Neural cell (in vitro differentiated cells): ENCODE data around the gene MS4A14. TPM values are rescaled to one million over a fixed set of nuclear protein-coding genes. Genes with fewer than 3 reads are reported as not detected.
A peak's percentile ranks its signal among the peaks of the same experiment; 100 is the strongest.

ENCODE experiments used
- H2AFZ ChIP-seq: fragments of 200-600, 300-800 bp; sonication (generic), shearing (Covaris generic); 2 replicates; pipeline ENCODE4 v1.6.0; 2014; ENCODE audit warnings: low read depth, mild to moderate bottlenecking, antibody characterized with exemption, low read length, moderate library complexity
- H3F3A ChIP-seq: fragments of 200-600 bp; shearing (Covaris generic); 2 replicates; pipeline ENCODE4 v1.6.1; 2016; ENCODE audit warnings: mild to moderate bottlenecking, moderate library complexity, mixed read lengths, antibody characterized with exemption, low read length; ENCODE audit not compliant: insufficient read depth, poor library complexity, severe bottlenecking
- H3K27ac ChIP-seq: fragments of 200-600, 300-800 bp; sonication (generic), shearing (Covaris generic); 2 replicates; pipeline ENCODE4 v1.5.1; 2014; ENCODE audit warnings: mild to moderate bottlenecking, low read length, moderate library complexity
- H3K27me3 ChIP-seq: fragments of 300-800, 200-600 bp; sonication (generic), shearing (Covaris generic); 2 replicates; pipeline ENCODE4 v1.6.0; 2014; ENCODE audit warnings: mild to moderate bottlenecking, low read depth, low read length, moderate library complexity; ENCODE audit not compliant: insufficient read depth
- H3K36me3 ChIP-seq: fragments of 300-800, 200-600 bp; sonication (generic), shearing (Covaris generic); 2 replicates; pipeline ENCODE4 v1.5.1; 2014; ENCODE audit warnings: mild to moderate bottlenecking, antibody characterized with exemption, low read length, moderate library complexity; ENCODE audit not compliant: insufficient read depth
- H3K4me2 ChIP-seq: fragments of 300-800, 200-600 bp; sonication (generic), shearing (Covaris generic); 2 replicates; pipeline ENCODE4 v1.6.0; 2014; ENCODE audit warnings: mild to moderate bottlenecking, low read length
- H3K4me3 ChIP-seq: fragments of 300-800, 200-600 bp; sonication (generic), shearing (Covaris generic); 2 replicates; pipeline ENCODE4 v1.5.1; 2014; ENCODE audit warnings: mild to moderate bottlenecking, low read length, moderate library complexity
- H3K79me2 ChIP-seq: fragments of 200-600 bp; shearing (Covaris generic); replicated peaks from 2 replicates; pipeline ENCODE4 v1.6.0; 2014; ENCODE audit warnings: mild to moderate bottlenecking, low read length, moderate library complexity; ENCODE audit not compliant: insufficient read depth
- H3K9ac ChIP-seq: fragments of 300-800, 200-600 bp; sonication (generic), shearing (Covaris generic); 2 replicates; pipeline ENCODE4 v1.6.1; 2016; ENCODE audit warnings: mild to moderate bottlenecking, low read length, mixed read lengths
- H3K9me2 ChIP-seq: fragments of 200-600 bp; shearing (Covaris generic); 2 replicates; pipeline ENCODE4 v1.6.1; 2016; ENCODE audit warnings: mild to moderate bottlenecking, low read length, mixed read lengths; ENCODE audit not compliant: insufficient read depth
- H3K9me3 ChIP-seq: fragments of 200-600, 300-800 bp; sonication (generic), shearing (Covaris generic); 2 replicates; pipeline ENCODE4 v1.6.1; 2016; ENCODE audit warnings: mild to moderate bottlenecking, mixed run types, low read length, moderate library complexity, mixed read lengths
- H4K20me1 ChIP-seq: fragments of 200-600 bp; shearing (Covaris generic); 2 replicates; pipeline ENCODE4 v1.6.1; 2016; ENCODE audit warnings: mild to moderate bottlenecking, mixed run types; ENCODE audit not compliant: insufficient read depth
- CTCF ChIP-seq: fragments of 450-650 bp; IDR thresholded peaks from 2 replicates; pipeline ENCODE4 v1.5.1; 2014; ENCODE audit warnings: antibody characterized with exemption, mild to moderate bottlenecking, moderate library complexity; ENCODE audit not compliant: poor library complexity, severe bottlenecking
- EP300 ChIP-seq: fragments of 450-650 bp; conservative IDR thresholded peaks from 2 replicates; pipeline ENCODE4 v1.6.1; 2014; ENCODE audit warnings: antibody characterized with exemption, mild to moderate bottlenecking, moderate library complexity; ENCODE audit not compliant: poor library complexity, severe bottlenecking
- EZH2 ChIP-seq: fragments of 200-600, 300-800 bp; shearing (Covaris generic), sonication (generic); IDR thresholded peaks from 2 replicates; pipeline ENCODE4 v1.6.1; 2014; ENCODE audit warnings: antibody characterized with exemption, low read length, borderline replicate concordance, mild to moderate bottlenecking; ENCODE audit not compliant: insufficient read depth, poor library complexity, severe bottlenecking
- MXI1 ChIP-seq: fragments of 450-650 bp; conservative IDR thresholded peaks from 2 replicates; pipeline ENCODE4 v1.6.1; 2014; ENCODE audit warnings: antibody characterized with exemption, mild to moderate bottlenecking; ENCODE audit not compliant: poor library complexity, severe bottlenecking
- POLR2AphosphoS5 ChIP-seq: IDR thresholded peaks from 2 replicates; pipeline ENCODE4 v1.6.1; 2012
- RAD21 ChIP-seq: fragments of 450-650 bp; conservative IDR thresholded peaks from 2 replicates; pipeline ENCODE4 v1.6.1; 2014; ENCODE audit warnings: antibody characterized with exemption, mild to moderate bottlenecking, moderate library complexity
- REST ChIP-seq: IDR thresholded peaks from 2 replicates; pipeline ENCODE4 v1.6.1; 2012; ENCODE audit warnings: borderline replicate concordance
- SMC3 ChIP-seq: fragments of 450-650 bp; conservative IDR thresholded peaks from 2 replicates; pipeline ENCODE4 v1.6.1; 2014; ENCODE audit warnings: antibody characterized with exemption, mild to moderate bottlenecking, moderate library complexity; ENCODE audit not compliant: poor library complexity
- TAF1 ChIP-seq: IDR thresholded peaks from 2 replicates; pipeline ENCODE4 v1.6.1; 2012; ENCODE audit warnings: low read depth
- polyA plus RNA-seq: library from polyadenylated mRNA; depleted of rRNA; stranded (reverse); fragments of >200 nt; gene quantifications from 2 replicates; pipeline ENCODE4 v1.2.3, GENCODE V29; 2014

The MS4A14 gene
- polyA plus RNA-seq, 1 donor from 2014 or later = not detected

DNA sequence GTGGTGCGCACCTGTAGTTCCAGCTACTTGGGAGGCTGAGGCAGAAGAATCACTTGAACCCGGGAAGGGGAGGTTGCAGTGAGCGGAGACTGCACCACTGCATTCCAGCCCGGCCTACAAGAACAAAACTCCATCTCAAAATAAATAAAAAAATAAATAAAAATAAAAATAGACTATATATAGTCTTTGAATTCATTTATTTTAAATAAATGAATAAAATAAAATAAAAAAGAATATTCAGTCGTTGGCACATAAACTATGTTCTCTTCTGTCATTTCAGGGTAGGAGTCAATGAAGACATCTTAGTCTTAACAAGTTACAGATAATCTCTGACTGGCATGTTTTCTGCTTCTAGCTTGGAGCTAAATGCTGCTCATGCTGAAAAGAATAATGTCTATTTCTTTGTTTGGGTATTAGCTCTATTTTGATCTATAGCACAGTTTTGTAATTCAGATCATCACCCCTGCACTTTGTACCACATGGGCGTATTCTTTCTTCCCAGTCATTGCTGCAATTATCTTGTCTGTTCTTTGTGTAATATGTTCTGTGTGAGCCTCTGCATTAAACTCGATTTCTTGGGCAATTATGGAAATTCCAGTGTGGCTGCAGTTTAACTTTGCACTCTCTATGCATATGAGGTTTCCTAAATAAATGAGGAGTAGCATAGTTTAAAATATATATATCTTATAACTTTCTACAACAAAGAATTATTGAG, 1.4 kb upstream of the MS4A14 start:
- no peak for TF ChIP-seq MXI1
- TF ChIP-seq SMC3 = no peak
- TF ChIP-seq POLR2AphosphoS5 = peak; percentile 73
- TF ChIP-seq EP300 = peak; percentile 60
- H3F3A ChIP-seq = no peaks in the 10 kb centered on the region
- H3K79me2 ChIP-seq = no peaks in the 10 kb centered on the region
- H3K9ac ChIP-seq = no peak overlapping the region
- no peak overlapping the region for H2AFZ ChIP-seq
- H3K4me3 ChIP-seq = no peak overlapping the region
- H3K27ac ChIP-seq = peak overlapping the region; percentile 22
- no peaks in the 10 kb centered on the region for H3K36me3 ChIP-seq
- H3K9me2 ChIP-seq = no peaks in the 10 kb centered on the region
- peaks cover 5% of the 10 kb centered on the region for H3K27me3 ChIP-seq
- no peaks in the 10 kb centered on the region for H3K9me3 ChIP-seq
- no peak overlapping the region for H3K4me2 ChIP-seq
- no peaks in the 10 kb centered on the region for H4K20me1 ChIP-seq

GRCh38 chr11:60396799-60397198, 540 bp downstream of the MS4A14 start:
- Histone ChIP-seq H3K27ac (no peak overlapping the region), H3K9me3 (no peaks in the 10 kb centered on the region), H3K4me2 (no peak overlapping the region), H3K36me3 (no peaks in the 10 kb centered on the region), H4K20me1 (no peaks in the 10 kb centered on the region), H3K79me2 (no peaks in the 10 kb centered on the region), H3K4me3 (no peak overlapping the region), H2AFZ (no peak overlapping the region), H3K9ac (no peak overlapping the region), H3K9me2 (no peaks in the 10 kb centered on the region), H3F3A (no peaks in the 10 kb centered on the region), H3K27me3 (peaks cover 5% of the 10 kb centered on the region)
- TF ChIP-seq MXI1 = no peak
- no peak for TF ChIP-seq EP300
- no peak for TF ChIP-seq SMC3
- TF ChIP-seq REST = no peak
- TF ChIP-seq RAD21 = no peak
- no peak for TF ChIP-seq CTCF
- TF ChIP-seq TAF1 = no peak
- TF ChIP-seq EZH2 = no peak
- TF ChIP-seq POLR2AphosphoS5 = no peak
